GM12878 (cell line): ENCODE measurements around the gene FAM25A. TPM values are rescaled to one million over a fixed set of nuclear protein-coding genes. Genes with fewer than 3 reads are reported as not detected.
A peak's percentile ranks its signal among the peaks of the same experiment; 100 is the strongest.

ENCODE experiments used
- ATAC-seq: fragments of 200-7000 bp; cut with Tn5 transposase; 3 replicates; pipeline ENCODE4 v1.9.1; 2020; ENCODE audit warnings: mild to moderate bottlenecking, moderate library complexity
- BruUV-seq: library from RNA; stranded (reverse); fragments of 400-500 nt; replicated peaks from 2 replicates; lab custom pipeline; 2021; lab: Mats Ljungman, UMichigan
- CTCF ChIA-PET: fragments of 300-600 bp; sonication (Branson Sonifier 250); formaldehyde crosslinking; extraction: SDS; loops from one replicate; lab custom pipeline; 2021; ENCODE audit warnings: inconsistent platforms; lab: Yijun Ruan, JAX
- POLR2A ChIA-PET: fragments of 350-600 bp; formaldehyde crosslinking; extraction: SDS; loops from one replicate; lab custom pipeline; 2021; ENCODE audit warnings: inconsistent platforms; lab: Charles Lee
- RAD21 ChIA-PET: fragments of 300-600 bp; sonication (Branson Sonifier 250); formaldehyde crosslinking; loops from one replicate; lab custom pipeline; 2023; ENCODE audit warnings: antibody characterized with exemption; ENCODE audit not compliant: unreplicated experiment; lab: Charles Lee
- SMC1A ChIA-PET: fragments of 300-600 bp; sonication (Branson Sonifier 250); formaldehyde crosslinking; loops from one replicate; lab custom pipeline; 2023; ENCODE audit not compliant: unreplicated experiment, uncharacterized antibody; lab: Charles Lee
- DNase-seq: peaks from one replicate; pipeline ENCODE4 v3.0.0-alpha.2; 2011; ENCODE audit warnings: low read depth, low spot score
- FAIRE-seq: peaks from 3 replicates; lab custom pipeline; 2011; peaks lifted over from hg19 to GRCh38; lab: Jason Lieb, UNC
- H2AFZ ChIP-seq: 2 replicates; pipeline ENCODE4 v1.6.0; 2011; ENCODE audit warnings: low read depth, low read length, control low read depth; ENCODE audit not compliant: control insufficient read depth
- H3K27ac ChIP-seq: 2 replicates; pipeline ENCODE4 v1.5.1; 2011; ENCODE audit warnings: control low read depth; ENCODE audit not compliant: control insufficient read depth, insufficient read depth
- H3K27me3 ChIP-seq, 2 experiments: replicated peaks in 1 of 2; 2 replicates each; pipeline versions ENCODE4 v1.6.0 to v1.6.1; 2011; ENCODE audit warnings: low read length in 1 of 2; ENCODE audit not compliant: control insufficient read depth in 2 of 2, insufficient read depth in 2 of 2
- H3K36me3 ChIP-seq, 2 experiments: 2 replicates each; pipeline ENCODE4 v1.5.1; 2011; ENCODE audit warnings: low read length in 1 of 2; ENCODE audit not compliant: control insufficient read depth in 2 of 2, insufficient read depth in 2 of 2
- H3K4me1 ChIP-seq: 2 replicates; pipeline ENCODE4 v1.6.1; 2011; ENCODE audit warnings: mild to moderate bottlenecking, low read length, moderate library complexity, mixed read lengths; ENCODE audit not compliant: control insufficient read depth, insufficient read depth
- H3K4me2 ChIP-seq: 2 replicates; pipeline ENCODE4 v1.6.0; 2011; ENCODE audit warnings: control low read depth; ENCODE audit not compliant: control insufficient read depth, insufficient read depth
- H3K4me3 ChIP-seq: fragments of 200-600 bp; sonication (generic); 2 replicates; pipeline ENCODE4 v1.5.1; 2016
- H3K79me2 ChIP-seq: 2 replicates; pipeline ENCODE4 v1.6.0; 2011; ENCODE audit warnings: low read length; ENCODE audit not compliant: control insufficient read depth, insufficient read depth
- H3K9ac ChIP-seq: 2 replicates; pipeline ENCODE4 v1.8.0; 2011; ENCODE audit warnings: low read length, control low read depth, mixed read lengths; ENCODE audit not compliant: control insufficient read depth, insufficient read depth
- H3K9me3 ChIP-seq: replicated peaks from 3 replicates; pipeline ENCODE4 v1.5.1; 2011; ENCODE audit warnings: mild to moderate bottlenecking, low read length; ENCODE audit not compliant: control insufficient read depth, insufficient read depth
- H4K20me1 ChIP-seq: 2 replicates; pipeline ENCODE4 v1.6.0; 2011; ENCODE audit not compliant: control insufficient read depth, insufficient read depth
- ATF2 ChIP-seq: IDR thresholded peaks from 2 replicates; pipeline ENCODE4 v1.6.1; 2012; ENCODE audit warnings: low read length, inconsistent platforms
- BMI1 ChIP-seq: fragments of 450-650 bp; IDR thresholded peaks from 2 replicates; pipeline ENCODE4 v1.6.1; 2016; ENCODE audit warnings: mild to moderate bottlenecking, moderate library complexity, borderline replicate concordance
- CREM ChIP-seq: IDR thresholded peaks from 2 replicates; pipeline ENCODE4 v1.6.1; 2014; ENCODE audit warnings: antibody characterized with exemption, low read depth
- EP300 ChIP-seq, 2 experiments: fragments of 150-350 bp in 1 of 2; IDR thresholded peaks; 2 replicates each; pipeline ENCODE4 v1.6.1; 2011 to 2012; ENCODE audit warnings: low read depth in 2 of 2, low read length in 2 of 2, borderline replicate concordance in 1 of 2, improper control_type of control experiment in 1 of 2, inconsistent platforms in 1 of 2; ENCODE audit not compliant: control insufficient read depth in 1 of 2
- HSF1 ChIP-seq: fragments of 150-350 bp; IDR thresholded peaks from 2 replicates; pipeline ENCODE4 v1.6.1; 2014; ENCODE audit warnings: mild to moderate bottlenecking, low read depth, low read length
- KLF5 ChIP-seq: fragments of 450-650 bp; IDR thresholded peaks from 2 replicates; pipeline ENCODE4 v1.6.1; 2014; ENCODE audit warnings: mild to moderate bottlenecking; ENCODE audit not compliant: partially characterized antibody
- NRF1 ChIP-seq: conservative IDR thresholded peaks from 2 replicates; pipeline ENCODE4 v1.6.1; 2011; ENCODE audit warnings: mild to moderate bottlenecking, low read depth, low read length, improper control_type of control experiment
- PAX8 ChIP-seq: fragments of 450-650 bp; IDR thresholded peaks from 2 replicates; pipeline ENCODE4 v1.6.1; 2017; ENCODE audit warnings: mild to moderate bottlenecking, moderate library complexity
- POLR2A ChIP-seq: IDR thresholded peaks from 2 replicates; pipeline ENCODE4 v1.6.1; 2011; ENCODE audit warnings: low read depth, mild to moderate bottlenecking, low read length
- RBBP5 ChIP-seq: fragments of 200-600 bp; sonication (generic); conservative IDR thresholded peaks from 2 replicates; pipeline ENCODE4 v1.6.1; 2016
- RCOR1 ChIP-seq: conservative IDR thresholded peaks from 2 replicates; pipeline ENCODE4 v1.6.1; 2012; ENCODE audit warnings: low read depth, low read length, improper control_type of control experiment
- SMAD1 ChIP-seq: fragments of 450-650 bp; IDR thresholded peaks from 2 replicates; pipeline ENCODE4 v1.6.1; 2018; ENCODE audit warnings: mild to moderate bottlenecking, low read depth; ENCODE audit not compliant: partially characterized antibody
- SPI1 ChIP-seq: IDR thresholded peaks from 2 replicates; pipeline ENCODE4 v1.6.1; 2011; ENCODE audit warnings: low read depth, mild to moderate bottlenecking, low read length, moderate library complexity, borderline replicate concordance; ENCODE audit not compliant: insufficient read depth
- SRF ChIP-seq, 2 experiments: IDR thresholded peaks; 2 replicates each; pipeline ENCODE4 v1.6.1; 2011; ENCODE audit warnings: low read depth in 2 of 2, low read length in 2 of 2, mild to moderate bottlenecking in 1 of 2, moderate library complexity in 1 of 2
- ZNF384 ChIP-seq: IDR thresholded peaks from 2 replicates; pipeline ENCODE4 v1.6.1; 2012; ENCODE audit warnings: low read depth, mild to moderate bottlenecking, low read length, improper control_type of control experiment, borderline replicate concordance
- WGBS: methylation state at CpG from one replicate; pipeline ENCODE4 v1.1.6; 2016; ENCODE audit warnings: low lambda C conversion rate; ENCODE audit not compliant: insufficient replicate concordance, insufficient coverage; ENCODE audit errors: missing lambda C conversion rate; 5-methylcytosine and 5-hydroxymethylcytosine counted together
- in situ Hi-C: fragments of 300-500 bp; cut with MboI; formaldehyde crosslinking; loops from 9 replicates; pipeline ENCODE4 v1.14.3; 2018; ENCODE audit warnings: mixed read lengths
- intact Hi-C: fragments of 100-400 bp; cut with micrococcal nuclease; formaldehyde crosslinking; loops from one replicate; pipeline ENCODE4 v1.14.2; 2022; ENCODE audit not compliant: unreplicated experiment
- polyA plus RNA-seq, 11 experiments: library from polyadenylated mRNA; depleted of rRNA in 4 of 11; unstranded in 6 of 11; stranded (reverse) in 5 of 11; fragments of >200 nt; fragmentation: Nextera tagmentation in 4 of 11; fragmentation: Illumina TruSeq in 1 of 11; extraction: Ambion mirVana in 4 of 11; extraction: Trizol in 1 of 11; gene quantifications; 1 replicate in 1 of 11; 2 replicates in 10 of 11; pipeline versions ENCODE4 v1.2.1 to v1.2.3, GENCODE V29; 2011 to 2016; ENCODE audit warnings: inconsistent platforms in 2 of 11, missing spikeins in 2 of 11, low read depth in 1 of 11
- total RNA-seq, 4 experiments: library from RNA; depleted of rRNA in 3 of 4; stranded (reverse); fragments of >200 nt in 3 of 4; fragmentation: Illumina TruSeq in 1 of 4; extraction: Trizol in 1 of 4; gene quantifications; 2 replicates each; pipeline versions ENCODE4 v1.2.1 to v1.2.3, GENCODE V29; 2013 to 2021
- TF ChIP-seq, protein P1 (sequence below): fragments of 450-650 bp; IDR thresholded peaks from 2 replicates; pipeline ENCODE4 v1.6.1; 2017; ENCODE audit warnings: antibody characterized with exemption, mild to moderate bottlenecking, moderate library complexity

Gene FAM25A
- total and polyA plus RNA-seq, 10 of the 15 experiments (the other 5 are each of a cell fraction or from before 2014, with no cell fraction given): not detected

GRCh38 chr10:86970982-86971231 is 49.2 kb upstream of the FAM25A start (continued):
- TF ChIP-seq, protein P1, sequence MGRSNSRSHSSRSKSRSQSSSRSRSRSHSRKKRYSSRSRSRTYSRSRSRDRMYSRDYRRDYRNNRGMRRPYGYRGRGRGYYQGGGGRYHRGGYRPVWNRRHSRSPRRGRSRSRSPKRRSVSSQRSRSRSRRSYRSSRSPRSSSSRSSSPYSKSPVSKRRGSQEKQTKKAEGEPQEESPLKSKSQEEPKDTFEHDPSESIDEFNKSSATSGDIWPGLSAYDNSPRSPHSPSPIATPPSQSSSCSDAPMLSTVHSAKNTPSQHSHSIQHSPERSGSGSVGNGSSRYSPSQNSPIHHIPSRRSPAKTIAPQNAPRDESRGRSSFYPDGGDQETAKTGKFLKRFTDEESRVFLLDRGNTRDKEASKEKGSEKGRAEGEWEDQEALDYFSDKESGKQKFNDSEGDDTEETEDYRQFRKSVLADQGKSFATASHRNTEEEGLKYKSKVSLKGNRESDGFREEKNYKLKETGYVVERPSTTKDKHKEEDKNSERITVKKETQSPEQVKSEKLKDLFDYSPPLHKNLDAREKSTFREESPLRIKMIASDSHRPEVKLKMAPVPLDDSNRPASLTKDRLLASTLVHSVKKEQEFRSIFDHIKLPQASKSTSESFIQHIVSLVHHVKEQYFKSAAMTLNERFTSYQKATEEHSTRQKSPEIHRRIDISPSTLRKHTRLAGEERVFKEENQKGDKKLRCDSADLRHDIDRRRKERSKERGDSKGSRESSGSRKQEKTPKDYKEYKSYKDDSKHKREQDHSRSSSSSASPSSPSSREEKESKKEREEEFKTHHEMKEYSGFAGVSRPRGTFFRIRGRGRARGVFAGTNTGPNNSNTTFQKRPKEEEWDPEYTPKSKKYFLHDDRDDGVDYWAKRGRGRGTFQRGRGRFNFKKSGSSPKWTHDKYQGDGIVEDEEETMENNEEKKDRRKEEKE: no peak
- TF ChIP-seq SMAD1 (peak; percentile 31), POLR2A (peak; percentile 90), EP300 (IDR thresholded peaks at IDR 0.05; ENCODE audit: borderline replicate concordance in 1 of 2, control insufficient read depth in 1 of 2, low read depth in 2 of 2, low read length in 2 of 2) (peak in 1 of 2 experiments; percentile 24; a peak in 1 of 4 replicates), BMI1 (no peak), KLF5 (no peak), RBBP5 (no peak)

DNA sequence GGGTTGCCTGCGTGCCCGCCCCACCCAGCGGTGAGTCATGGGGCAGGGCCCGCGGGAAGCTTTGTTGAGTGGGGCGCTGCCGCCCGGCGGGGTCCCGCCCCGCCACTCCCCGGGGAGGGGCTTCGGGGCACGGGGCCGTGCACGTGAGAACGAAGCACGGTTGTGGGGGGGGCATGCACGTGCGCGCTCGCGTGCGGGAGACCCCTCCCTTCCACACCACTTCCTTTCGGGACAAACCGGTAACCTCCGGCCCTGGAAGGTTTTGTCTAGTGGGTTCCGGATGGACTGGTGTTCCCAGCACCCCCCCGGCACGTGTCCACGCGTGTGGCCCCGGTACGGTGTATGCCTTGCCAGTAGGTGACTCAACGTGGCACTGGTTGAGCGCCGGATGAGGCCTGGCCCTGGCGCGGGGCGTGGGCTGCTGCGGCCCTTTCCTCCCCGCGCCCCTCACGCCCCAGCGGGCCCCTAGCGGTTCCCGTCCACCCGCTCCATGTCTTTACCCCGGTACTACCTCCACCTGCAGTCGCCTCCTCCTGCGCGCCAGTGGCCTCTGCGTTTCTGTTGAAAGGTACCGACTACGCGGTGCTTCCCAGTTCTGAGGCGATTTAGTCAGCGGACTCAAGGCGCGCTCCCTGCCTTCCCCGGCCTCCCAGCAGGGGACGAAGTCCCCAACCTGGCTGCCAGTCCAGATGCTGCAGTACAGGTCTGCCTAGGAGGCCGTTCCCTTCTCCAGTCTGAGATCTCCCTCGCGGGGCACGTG is 48.7 kb upstream of the FAM25A start:
- DNase-seq: peak; percentile 55
- Histone ChIP-seq H3K79me2 (no peaks in the 10 kb centered on the region), H3K4me3 (peak overlapping the region; percentile 96), H4K20me1 (no peaks in the 10 kb centered on the region), H3K9ac (peak overlapping the region; percentile 84), H3K27me3 (peaks cover 0 to 2% of the 10 kb centered on the region in 2 experiments; a peak in 1 of 4 replicates), H3K9me3 (no peaks in the 10 kb centered on the region), H2AFZ (peak overlapping the region; percentile 87), H3K4me2 (peak overlapping the region; percentile 100), H3K27ac (peak overlapping the region; percentile 2; the same call in 1 of the 2 replicates), H3K4me1 (peaks cover 34% of the 10 kb centered on the region), H3K36me3 (no peaks in the 10 kb centered on the region)
- CTCF ChIA-PET: interaction anchor here (0.6 to 1.6 kb wide), 6 partner anchors 9 to 122 kb away, joined by 3 to 6 read pairs (median 4); no protein-coding TSS in a partner anchor
- WGBS: 14% methylated on average over 54 of the region's 66 CpGs
- in situ Hi-C loops: no loop called here
- no TSS peak for BruUV-seq
- RAD21 ChIA-PET: interaction anchor here (0.8 to 1.9 kb wide), 5 partner anchors 11 to 122 kb away, joined by 3 to 6 read pairs (median 4); no protein-coding TSS in a partner anchor
- no peak for FAIRE-seq
- peak; percentile 88 for ATAC-seq
- POLR2A ChIA-PET: interaction anchor here (0.6 to 1.9 kb wide), 6 partner anchors 11 to 260 kb away, joined by 3 to 9 read pairs (median 3); partner anchors contain the start of genes GLUD1 and SHLD2
- SMC1A ChIA-PET: interaction anchor here (0.8 to 0.9 kb wide), 2 partner anchors 106 to 124 kb away, joined by 3 read pairs; no protein-coding TSS in a partner anchor
- intact Hi-C loops: no loop called here
- no peak for TF ChIP-seq RCOR1
- TF ChIP-seq SMAD1: no peak
- TF ChIP-seq ATF2: no peak
- TF ChIP-seq HSF1: no peak
- TF ChIP-seq SRF (IDR thresholded peaks at IDR 0.05; ENCODE audit: low read depth in 2 of 2, low read length in 2 of 2): no peak
- TF ChIP-seq NRF1: no peak
- TF ChIP-seq ZNF384: no peak
- TF ChIP-seq SPI1: no peak
- no peak for TF ChIP-seq PAX8
- no peak for TF ChIP-seq CREM
